Ovary (tissue), 9 donors: ENCODE measurements around the gene INF2. TPM values are rescaled to one million over a fixed set of nuclear protein-coding genes. Genes with fewer than 3 reads are reported as not detected.

Experiments
- DNase-seq, 5 donors: peaks; one replicate each; pipeline ENCODE4 v3.0.0-alpha.2; 2019 to 2020
- H3K27ac ChIP-seq, 2 donors: fragments of 200-600 bp; one replicate each; pipeline versions ENCODE4 v1.5.1 to v1.8.0; 2019 to 2022
- H3K27me3 ChIP-seq: fragments of 200-600 bp; one replicate; pipeline ENCODE4 v1.8.0; 2022
- H3K36me3 ChIP-seq: fragments of 200-600 bp; sonication (generic); one replicate; pipeline ENCODE4 v1.5.1; 2019
- H3K4me1 ChIP-seq: one replicate; pipeline ENCODE4 v1.8.1; 2013; ENCODE audit warnings: mild to moderate bottlenecking, moderate library complexity; ENCODE audit not compliant: insufficient read depth
- H3K4me3 ChIP-seq: fragments of 200-600 bp; sonication (generic); one replicate; pipeline ENCODE4 v1.5.1; 2017
- H3K9me3 ChIP-seq, 2 donors: fragments of 200-600 bp in 1 of 2; sonication (generic) in 1 of 2; one replicate each; pipeline versions ENCODE4 v1.5.1 to v1.8.1; 2013 to 2019; ENCODE audit warnings: mild to moderate bottlenecking in 1 of 2, moderate library complexity in 1 of 2
- EP300 ChIP-seq: sonication (generic); formaldehyde crosslinking; IDR thresholded peaks from one replicate; pipeline ENCODE4 v1.6.1; 2017; ENCODE audit warnings: antibody characterized with exemption
- POLR2A ChIP-seq: fragments of 450-650 bp; IDR thresholded peaks from one replicate; pipeline ENCODE4 v1.6.1; 2017; ENCODE audit warnings: antibody characterized with exemption, mild to moderate bottlenecking, moderate library complexity
- WGBS, 3 donors: extraction: QIAGEN DNeasy Blood & Tissue Kit in 1 of 3; methylation state at CpG; one replicate each; pipeline versions ENCODE4 v1.1.5 to v1.1.7; 2013 to 2017; 5-methylcytosine and 5-hydroxymethylcytosine counted together
- intact Hi-C, 4 donors: fragments of 100-400 bp; cut with DNase I; formaldehyde crosslinking; loops; one replicate each; pipeline versions ENCODE4 v1.11.0 to v1.15.1; 2022 to 2023
- polyA plus RNA-seq, 2 donors: library from polyadenylated mRNA; stranded (reverse); fragments of 200-250 nt in 1 of 2; fragments of 350-450 nt in 1 of 2; fragmentation: Illumina TruSeq in 1 of 2; extraction: RNeasy Lipid Tissue Mini Kit (QIAGEN cat#74804) in 1 of 2; gene quantifications; one replicate each; pipeline ENCODE4 v1.2.3, GENCODE V29; 2013 to 2014
- total RNA-seq, 7 donors: library from RNA; depleted of rRNA in 2 of 7; stranded (reverse); fragments of >200 nt in 2 of 7; fragmentation: NEBNext Ultra II Directional in 3 of 7; extraction: Animal tissue kit (Norgen Biotek cat#: 25700) in 3 of 7; gene quantifications; one replicate each; pipeline versions ENCODE4 v1.1.0 to v1.2.4, GENCODE V29; 2016 to 2023
- TF ChIP-seq, protein P1 (sequence below), 3 donors: fragments of 450-650 bp in 2 of 3; fragments of 200-600 bp in 1 of 3; IDR thresholded peaks; one replicate each; pipeline versions ENCODE4 v1.5.1 to v1.8.0; 2016 to 2022; ENCODE audit warnings: antibody characterized with exemption in 3 of 3, mild to moderate bottlenecking in 1 of 3
- donor health status: DM: no; HTN: no; CAD: no; lungs with moderate emphysema.
- donor health status: DM: no; HTN: no; CAD: no.
- donor health status: Bipolar disorder and iron deficiency.
- donor health status: DM: yes; HTN: yes; CAD: no.
- donor health status: DM: no; HTN: no; CAD: no.
- donor health status: DM: yes; HTN: yes; CAD: no.

The INF2 gene
- total and polyA plus RNA-seq, 9 donors = 6.3 to 40.7 (median 18.4) TPM

- no peak overlapping the region for H3K27ac ChIP-seq
- no peaks in the 10 kb centered on the region for H3K9me3 ChIP-seq
- H3K4me1 ChIP-seq = peaks cover 18% of the 10 kb centered on the region
Measured at GRCh38 chr14:104692939-104693315, 3.5 kb downstream of the INF2 start.

DNA sequence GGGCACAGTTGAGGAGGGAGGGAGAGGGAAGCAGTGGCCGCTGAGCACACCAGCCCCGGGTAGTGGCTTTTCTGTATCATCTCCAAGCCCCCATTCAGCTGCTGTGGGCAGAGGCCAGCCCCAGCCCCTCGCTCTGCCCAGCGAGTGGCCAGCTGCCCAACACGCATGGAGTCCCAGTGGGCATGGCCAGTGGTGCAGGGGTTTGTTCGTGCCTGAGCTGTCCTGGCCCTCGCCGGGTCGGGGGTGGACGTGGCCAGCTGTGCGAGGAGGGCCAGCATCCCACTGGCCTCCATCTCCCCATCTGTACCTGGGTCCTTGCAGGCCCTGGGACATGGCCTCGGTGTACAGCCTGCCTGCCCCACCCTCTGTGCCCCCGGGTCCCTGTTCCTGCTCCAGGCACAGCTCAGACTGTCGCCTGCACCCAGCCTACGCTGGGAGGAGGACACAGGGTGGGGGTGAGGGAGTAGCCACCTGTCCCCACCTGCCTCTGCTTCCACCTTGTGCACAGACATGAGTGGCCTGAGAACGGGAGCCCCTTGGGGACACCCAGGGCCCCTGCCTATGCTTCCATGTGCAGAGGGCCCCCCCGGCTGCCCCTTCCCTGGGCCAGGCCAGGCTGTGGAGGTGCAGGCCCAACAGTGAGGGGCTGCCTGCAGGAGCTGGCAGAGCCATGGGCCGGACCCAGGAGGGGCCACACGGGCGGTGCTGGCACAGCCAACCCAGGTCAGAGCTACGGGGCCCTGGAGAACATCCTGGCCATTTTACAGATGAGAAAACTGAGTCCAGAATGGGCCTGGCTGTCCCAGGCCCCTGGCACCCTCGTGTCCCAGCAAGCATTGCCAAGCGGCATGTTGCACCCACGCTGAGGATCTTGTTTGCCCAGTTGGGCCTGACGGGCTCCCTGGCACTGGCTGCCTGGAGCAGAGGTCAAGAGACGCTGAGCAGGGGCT is 4.3 kb downstream of the INF2 start:
- no peak overlapping the region for H3K27ac ChIP-seq
- peaks cover 11% of the 10 kb centered on the region for H3K4me1 ChIP-seq
- no peak overlapping the region for H3K4me3 ChIP-seq
- no peaks in the 10 kb centered on the region for H3K36me3 ChIP-seq
- intact Hi-C loops = no loop called here
- 81 to 88% (median 88%) methylated on average over 25 to 26 of the region's 26 CpGs for WGBS, 3 donors
- H3K9me3 ChIP-seq = no peaks in the 10 kb centered on the region
- no peaks in the 10 kb centered on the region for H3K27me3 ChIP-seq
- TF ChIP-seq EP300 (no peak), POLR2A (no peak)
- TF ChIP-seq, protein P1, sequence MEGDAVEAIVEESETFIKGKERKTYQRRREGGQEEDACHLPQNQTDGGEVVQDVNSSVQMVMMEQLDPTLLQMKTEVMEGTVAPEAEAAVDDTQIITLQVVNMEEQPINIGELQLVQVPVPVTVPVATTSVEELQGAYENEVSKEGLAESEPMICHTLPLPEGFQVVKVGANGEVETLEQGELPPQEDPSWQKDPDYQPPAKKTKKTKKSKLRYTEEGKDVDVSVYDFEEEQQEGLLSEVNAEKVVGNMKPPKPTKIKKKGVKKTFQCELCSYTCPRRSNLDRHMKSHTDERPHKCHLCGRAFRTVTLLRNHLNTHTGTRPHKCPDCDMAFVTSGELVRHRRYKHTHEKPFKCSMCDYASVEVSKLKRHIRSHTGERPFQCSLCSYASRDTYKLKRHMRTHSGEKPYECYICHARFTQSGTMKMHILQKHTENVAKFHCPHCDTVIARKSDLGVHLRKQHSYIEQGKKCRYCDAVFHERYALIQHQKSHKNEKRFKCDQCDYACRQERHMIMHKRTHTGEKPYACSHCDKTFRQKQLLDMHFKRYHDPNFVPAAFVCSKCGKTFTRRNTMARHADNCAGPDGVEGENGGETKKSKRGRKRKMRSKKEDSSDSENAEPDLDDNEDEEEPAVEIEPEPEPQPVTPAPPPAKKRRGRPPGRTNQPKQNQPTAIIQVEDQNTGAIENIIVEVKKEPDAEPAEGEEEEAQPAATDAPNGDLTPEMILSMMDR (IDR thresholded peaks at IDR 0.05) = no peak
- no peak for DNase-seq

More at GRCh38 chr14:104692939-104693315, 3.5 kb downstream of the INF2 start:
- no peak for DNase-seq
- TF ChIP-seq EP300 = no peak
- TF ChIP-seq, protein P1 (IDR thresholded peaks at IDR 0.05) = no peak
- no peaks in the 10 kb centered on the region for H3K27me3 ChIP-seq
- H3K4me3 ChIP-seq = no peak overlapping the region
- intact Hi-C loops = no loop called here
- WGBS, 3 donors = 64 to 78% (median 77%) methylated on average over 2 to 5 of the region's 5 CpGs
- H3K36me3 ChIP-seq = no peaks in the 10 kb centered on the region

DNA sequence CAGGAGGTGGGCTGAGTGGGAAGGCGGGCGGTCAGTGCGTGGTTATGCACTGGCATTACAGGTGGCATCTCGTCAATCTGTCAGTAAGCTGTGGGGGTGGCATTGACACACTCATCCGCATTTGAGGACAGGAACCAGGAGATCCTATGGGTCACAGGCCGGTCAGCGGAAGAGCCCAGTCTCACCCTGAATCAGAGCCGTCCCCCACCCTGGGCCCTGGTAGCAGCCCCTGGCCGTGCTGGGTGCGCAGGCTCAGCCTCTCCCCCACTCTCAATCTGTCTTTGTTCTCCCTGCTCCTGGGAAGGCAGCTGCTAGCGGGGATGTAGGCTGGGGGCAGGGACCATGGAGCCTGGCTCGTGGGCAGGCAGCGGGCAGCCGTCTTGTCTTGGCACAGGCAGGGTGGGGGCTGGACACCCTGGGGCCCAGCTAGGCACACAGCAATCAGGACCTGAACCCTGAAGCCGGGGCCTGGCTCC is 5.1 kb downstream of the INF2 start:
- Histone ChIP-seq H3K4me3 (no peak overlapping the region), H3K27ac (no peak overlapping the region), H3K4me1 (peaks cover 14% of the 10 kb centered on the region), H3K36me3 (no peaks in the 10 kb centered on the region), H3K9me3 (no peaks in the 10 kb centered on the region), H3K27me3 (no peaks in the 10 kb centered on the region)
- no peak for DNase-seq
- intact Hi-C loops = no loop called here
- no peak for TF ChIP-seq EP300
- TF ChIP-seq, protein P1 (IDR thresholded peaks at IDR 0.05) = no peak
- TF ChIP-seq POLR2A = no peak
- 78 to 83% (median 80%) methylated on average over 14 to 15 of the region's 15 CpGs for whole genome bisulfite sequencing, 3 donors

GRCh38 chr14:104694991-104695659 is 5.7 kb downstream of the INF2 start:
- WGBS, 3 donors = 75 to 77% (median 76%) methylated on average over 19 of the region's 19 CpGs
- no peaks in the 10 kb centered on the region for H3K36me3 ChIP-seq
- no peak overlapping the region for H3K27ac ChIP-seq
- no peaks in the 10 kb centered on the region for H3K27me3 ChIP-seq
- H3K4me3 ChIP-seq = no peak overlapping the region
- H3K4me1 ChIP-seq = peaks cover 11% of the 10 kb centered on the region
- no peak for TF ChIP-seq POLR2A
- TF ChIP-seq EP300 = no peak
- TF ChIP-seq, protein P1 (IDR thresholded peaks at IDR 0.05) = no peak
- DNase-seq = no peak
- no peaks in the 10 kb centered on the region for H3K9me3 ChIP-seq
- intact Hi-C loops = no loop called here
